Motor neuron (in vitro differentiated cells): ENCODE results near the gene ERBB2. TPM values are rescaled to one million over a fixed set of nuclear protein-coding genes. Genes with fewer than 3 reads are reported as not detected.
"Not testable (repeated sequence)": the region's sequence is repeated elsewhere in the genome, so short reads cannot be mapped to it uniquely, and the experiment has no call there.

Experiments
- ATAC-seq, 8 experiments: fragments of 200-7000 bp; cut with Tn5 transposase; replicated peaks in 6 of 8; 2 replicates each; pipeline ENCODE4 v1.8.0; 2021; ENCODE audit warnings: mild to moderate bottlenecking in 8 of 8, moderate library complexity in 8 of 8
- H3K27ac ChIP-seq, 2 donors: fragments of 250-450 bp; sonication (Bioruptor Pico); 2 replicates each; pipeline ENCODE4 v1.9.0; 2021; ENCODE audit warnings: antibody characterized with exemption in 2 of 2, mild to moderate bottlenecking in 2 of 2, moderate library complexity in 1 of 2
- H3K4me1 ChIP-seq, 2 donors: fragments of 250-450 bp; sonication (Bioruptor Pico); replicated peaks in 1 of 2; 2 replicates each; pipeline ENCODE4 v1.6.1; 2021; ENCODE audit warnings: antibody characterized with exemption in 2 of 2, mild to moderate bottlenecking in 2 of 2, moderate library complexity in 1 of 2
- H3K4me3 ChIP-seq, 5 donors: fragments of 250-450 bp; sonication (Bioruptor Pico); 2 replicates each; pipeline ENCODE4 v1.9.0; 2021; ENCODE audit warnings: antibody characterized with exemption in 5 of 5, mild to moderate bottlenecking in 5 of 5, moderate library complexity in 4 of 5
- WGBS, 10 experiments: fragments of 450-650 bp; shearing (Covaris generic); methylation state at CpG; one replicate each; pipeline ENCODE4 v1.0.0; 2022; 5-methylcytosine and 5-hydroxymethylcytosine counted together
- in situ Hi-C, 9 experiments: fragments of 400-800 bp; cut with MboI; loops; one replicate each; pipeline ENCODE4 v1.15.0; 2021; ENCODE audit warnings: low sequenced_read_pairs in 9 of 9, low pct_unique_long_range_greater_than_20kb in 2 of 9; ENCODE audit not compliant: unreplicated experiment in 9 of 9
- total RNA-seq, 8 experiments: library from RNA; unstranded; fragments of 300-600 nt; gene quantifications; 2 replicates each; pipeline versions ENCODE4 v1.2.3 to v1.2.4, GENCODE V29; 2022

The ERBB2 gene
- total RNA-seq, 8 experiments from 2014 or later = 7.0 to 54.7 (median 15.9) TPM

GRCh38 chr17:39742856-39743436 is 43.1 kb downstream of the ERBB2 start:
- 40 to 89% (median 77%) methylated on average over 1 to 14 of the region's 21 CpGs; no CpG with 5 or more reads in 5 of the 10 experiments for WGBS, 10 experiments
- H3K4me1 ChIP-seq = peaks cover 8 to 24% of the 10 kb centered on the region in 2 donors
- in situ Hi-C loops = loop anchor here in 1 of 9 experiments (25.0 kb wide), 1 partner anchor 131 kb away; the partner anchor contains the start of gene NEUROD2
- no peak overlapping the region for H3K27ac ChIP-seq
- no peak overlapping the region for H3K4me3 ChIP-seq
- no peak for ATAC-seq

DNA sequence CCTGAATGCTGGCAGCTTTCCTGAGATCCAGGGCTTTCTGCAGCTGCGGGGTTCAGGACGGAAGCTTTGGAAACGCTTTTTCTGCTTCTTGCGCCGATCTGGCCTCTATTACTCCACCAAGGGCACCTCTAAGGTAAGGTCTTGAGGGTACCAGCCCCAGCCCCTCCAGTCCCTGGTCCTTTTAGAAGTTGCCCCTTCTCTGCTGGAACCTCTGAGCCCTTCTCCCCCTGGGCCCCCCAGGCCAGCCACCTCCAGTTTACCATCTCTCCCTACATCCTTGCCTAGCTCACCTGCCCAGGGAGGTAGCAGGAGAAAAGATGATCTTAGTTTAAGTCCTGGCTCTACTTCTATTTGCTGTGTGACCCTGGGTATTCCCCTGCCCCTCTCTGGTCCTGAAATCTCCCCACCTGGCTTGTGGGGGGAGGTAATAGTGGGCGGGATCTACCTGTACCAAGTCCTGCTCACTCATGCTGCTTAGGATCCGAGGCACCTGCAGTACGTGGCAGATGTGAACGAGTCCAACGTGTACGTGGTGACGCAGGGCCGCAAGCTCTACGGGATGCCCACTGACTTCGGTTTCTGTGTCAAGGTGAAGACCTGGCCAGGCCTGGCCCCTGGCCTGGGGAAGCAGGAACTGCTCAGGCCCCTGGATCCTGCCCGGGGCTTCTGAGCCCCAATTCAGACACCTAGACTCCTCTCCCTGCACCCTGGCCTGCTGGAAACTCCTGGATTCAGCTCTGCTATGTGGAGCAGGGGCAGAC is 44.4 kb downstream of the ERBB2 start:
- peaks cover 3 to 15% of the 10 kb centered on the region in 2 donors for H3K4me1 ChIP-seq
- no peak overlapping the region for H3K27ac ChIP-seq
- no peak for ATAC-seq
- in situ Hi-C loops = loop anchor here in 1 of 9 experiments (25.0 kb wide), 1 partner anchor 132 kb away; the partner anchor contains the start of gene NEUROD2
- no peak overlapping the region for H3K4me3 ChIP-seq
- WGBS, 10 experiments = 40 to 100% (median 80%) methylated on average over 1 to 8 of the region's 16 CpGs; no CpG with 5 or more reads in 3 of the 10 experiments

DNA sequence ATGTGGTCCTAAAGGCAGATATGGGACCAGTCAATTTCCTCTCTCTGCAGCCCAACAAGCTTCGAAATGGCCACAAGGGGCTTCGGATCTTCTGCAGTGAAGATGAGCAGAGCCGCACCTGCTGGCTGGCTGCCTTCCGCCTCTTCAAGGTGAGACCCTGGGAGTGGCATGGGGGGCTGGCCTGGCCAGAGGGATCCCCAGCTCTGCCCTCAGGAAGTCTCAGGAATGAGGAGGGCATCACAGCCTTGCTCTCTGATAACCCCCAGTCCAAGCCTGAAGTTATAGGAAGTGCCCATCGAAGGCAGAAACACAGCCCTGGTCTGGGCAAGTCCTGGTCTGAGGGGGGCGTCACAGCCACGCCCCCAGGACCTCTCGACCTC is 45.0 kb downstream of the ERBB2 start:
- in situ Hi-C loops = loop anchor here in 1 of 9 experiments (25.0 kb wide), 1 partner anchor 133 kb away; the partner anchor contains the start of gene NEUROD2
- WGBS, 10 experiments = 20 to 84% (median 58%) methylated on average over 1 to 3 of the region's 8 CpGs; no CpG with 5 or more reads in 7 of the 10 experiments
- Histone ChIP-seq H3K4me3 (no peak overlapping the region), H3K4me1 (peaks cover 0 to 9% of the 10 kb centered on the region in 2 donors), H3K27ac (no peak overlapping the region)
- ATAC-seq = no peak

GRCh38 chr17:39745335-39746144 is 45.7 kb downstream of the ERBB2 start:
- 80 to 90% (median 80%) methylated on average over 1 to 2 of the region's 23 CpGs; no CpG with 5 or more reads in 5 of the 10 experiments for WGBS, 10 experiments
- Histone ChIP-seq H3K4me1 (peaks cover 0 to 2% of the 10 kb centered on the region in 2 donors), H3K4me3 (no peak overlapping the region), H3K27ac (no peak overlapping the region)
- no peak for ATAC-seq
- in situ Hi-C loops = loop anchor here in 1 of 9 experiments (25.0 kb wide), 1 partner anchor 133 kb away; the partner anchor contains the start of gene NEUROD2

- no peaks in the 10 kb centered on the region for H3K4me1 ChIP-seq
- no peak for ATAC-seq
- no peak overlapping the region for H3K4me3 ChIP-seq
- 67 to 100% (median 98%) methylated on average over 1 to 5 of the region's 7 CpGs; no CpG with 5 or more reads in 3 of the 10 experiments for WGBS, 10 experiments
- in situ Hi-C loops = loop anchor here in 1 of 9 experiments (25.0 kb wide), 1 partner anchor 134 kb away; the partner anchor contains the start of gene NEUROD2
- no peak overlapping the region for H3K27ac ChIP-seq
Measured at GRCh38 chr17:39746145-39746461, 46.2 kb downstream of the ERBB2 start.

GRCh38 chr17:39747745-39748144 is 47.9 kb downstream of the ERBB2 start:
- in situ Hi-C loops = loop anchor here in 1 of 9 experiments (25.0 kb wide), 1 partner anchor 135 kb away; the partner anchor contains the start of gene NEUROD2
- ATAC-seq = no peak
- WGBS, 10 experiments = 20 to 100% (median 72%) methylated on average over 1 to 4 of the region's 4 CpGs; no CpG with 5 or more reads in 6 of the 10 experiments
- no peak overlapping the region for H3K27ac ChIP-seq
- no peaks in the 10 kb centered on the region for H3K4me1 ChIP-seq
- no peak overlapping the region for H3K4me3 ChIP-seq

GRCh38 chr17:39748444-39749034 is 48.7 kb downstream of the ERBB2 start:
- in situ Hi-C loops = loop anchor here in 1 of 9 experiments (25.0 kb wide), 1 partner anchor 136 kb away; the partner anchor contains the start of gene NEUROD2

GRCh38 chr17:39750131-39751015 is 50.5 kb downstream of the ERBB2 start:
- H3K4me3 ChIP-seq = no peak overlapping the region
- in situ Hi-C loops = loop anchor here in 1 of 9 experiments (10.0 kb wide), 1 partner anchor 126 kb away; the partner anchor contains the start of gene PPP1R1B
- WGBS, 10 experiments = 0 to 90% (median 73%) methylated on average over 1 to 5 of the region's 9 CpGs; no CpG with 5 or more reads in 3 of the 10 experiments
- H3K4me1 ChIP-seq = peaks cover 0 to 3% of the 10 kb centered on the region in 2 donors
- no peak overlapping the region for H3K27ac ChIP-seq
- no peak for ATAC-seq

More at GRCh38 chr17:39748444-39749034, 48.7 kb downstream of the ERBB2 start:
- ATAC-seq, H3K27ac ChIP-seq, H3K4me1 ChIP-seq, H3K4me3 ChIP-seq: not testable (repeated sequence)
- 43 to 100% (median 83%) methylated on average over 1 to 7 of the region's 8 CpGs; no CpG with 5 or more reads in 2 of the 10 experiments for WGBS, 10 experiments

DNA sequence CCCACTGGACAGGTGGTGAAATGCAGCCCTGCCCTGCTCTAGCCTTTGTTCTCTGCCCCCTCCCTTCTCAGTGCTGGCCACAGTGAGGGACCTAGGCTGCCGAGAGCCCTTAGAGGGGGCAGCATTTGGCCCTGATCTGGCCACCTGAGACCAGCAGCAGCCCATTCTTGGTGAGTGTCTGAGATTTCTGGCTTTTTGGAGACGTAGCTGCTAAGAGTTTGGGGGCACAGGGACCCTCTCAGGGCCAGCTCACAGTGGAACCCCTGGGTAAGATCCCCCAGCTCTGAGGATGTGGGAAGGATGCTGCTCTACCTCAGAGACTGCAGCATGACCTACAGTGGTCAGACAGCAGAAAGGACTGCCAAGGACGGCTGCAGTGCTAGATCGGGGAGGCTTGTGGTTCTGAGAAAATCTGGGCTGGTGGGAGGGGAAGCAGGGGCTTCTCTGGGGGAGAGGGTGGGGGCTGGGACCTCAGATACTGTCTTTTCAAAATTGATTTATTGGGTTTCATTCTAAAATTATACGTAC is 51.2 kb downstream of the ERBB2 start:
- Histone ChIP-seq H3K27ac (no peak overlapping the region), H3K4me3 (no peak overlapping the region), H3K4me1 (peaks cover 0 to 3% of the 10 kb centered on the region in 2 donors)
- in situ Hi-C loops = loop anchor here in 1 of 9 experiments (10.0 kb wide), 1 partner anchor 126 kb away; the partner anchor contains the start of gene PPP1R1B
- 0 to 90% (median 82%) methylated on average over 1 to 3 of the region's 5 CpGs; no CpG with 5 or more reads in 5 of the 10 experiments for WGBS, 10 experiments
- no peak for ATAC-seq

DNA sequence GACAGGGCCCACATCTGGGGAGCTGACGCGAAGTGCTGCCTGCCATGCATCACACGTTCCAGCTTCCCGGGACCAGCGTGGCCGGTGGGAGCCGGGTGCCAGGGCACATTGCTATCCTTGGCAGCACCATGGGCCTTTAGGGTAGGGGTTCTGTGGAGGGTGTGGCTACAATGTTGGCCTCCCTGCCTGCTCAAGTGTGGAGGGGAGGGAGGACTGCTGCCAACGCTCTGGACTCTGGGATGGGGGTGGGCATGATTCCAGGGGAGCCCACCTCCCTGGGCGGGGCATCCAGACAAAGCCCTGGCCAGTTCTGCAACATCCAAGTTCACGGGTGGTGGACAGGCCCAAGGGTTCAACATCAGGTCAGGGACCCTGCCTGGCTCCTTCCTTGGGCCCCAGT is 51.8 kb downstream of the ERBB2 start:
- Histone ChIP-seq H3K4me1 (peaks cover 0 to 3% of the 10 kb centered on the region in 2 donors), H3K4me3 (no peak overlapping the region), H3K27ac (no peak overlapping the region)
- WGBS, 10 experiments = 0 to 80% methylated on average over 1 to 3 of the region's 10 CpGs; no CpG with 5 or more reads in 8 of the 10 experiments
- no peak for ATAC-seq
- in situ Hi-C loops = loop anchor here in 1 of 9 experiments (10.0 kb wide), 1 partner anchor 127 kb away; the partner anchor contains the start of gene PPP1R1B
